Stimulated activated CD4-positive, alpha-beta T cell treated with anti-CD3 and anti-CD28 coated beads, Interleukin-4, amount 100 ng/mL, for 1 hour (primary cell): Measurements from ENCODE around the gene SDC1.
A peak's percentile ranks its signal among the peaks of the same experiment; 100 is the strongest.

Experiments
- DNase-seq: peaks from one replicate; pipeline ENCODE4 v3.0.0-alpha.2; 2020

The SDC1 gene

GRCh38 chr2:20226152-20226545 lies 1.2 kb upstream of the SDC1 start:
- no peak for DNase-seq

- peak; percentile 38 for DNase-seq
Observed at GRCh38 chr2:20225294-20226151, 593 bp upstream of the SDC1 start.

- DNase-seq = no peak
Observed at GRCh38 chr2:20224164-20224715, 690 bp downstream of the SDC1 start.

GRCh38 chr2:20223407-20224163 lies 1.3 kb downstream of the SDC1 start:
- DNase-seq = peak; percentile 10

GRCh38 chr2:20222769-20223406 lies 2.0 kb downstream of the SDC1 start:
- DNase-seq = no peak

- DNase-seq = no peak
Observed at GRCh38 chr2:20222014-20222768, 2.7 kb downstream of the SDC1 start.

- no peak for DNase-seq
Observed at GRCh38 chr2:20221555-20221973, 3.4 kb downstream of the SDC1 start.

GRCh38 chr2:20220806-20221554 lies 4.0 kb downstream of the SDC1 start:
- no peak for DNase-seq

- DNase-seq = no peak
Observed at GRCh38 chr2:20219763-20220380, 5.1 kb downstream of the SDC1 start.

GRCh38 chr2:20218331-20219320 lies 6.3 kb downstream of the SDC1 start:
- DNase-seq = no peak

GRCh38 chr2:20217041-20217970 lies 7.6 kb downstream of the SDC1 start:
- no peak for DNase-seq

GRCh38 chr2:20216130-20217025 lies 8.6 kb downstream of the SDC1 start:
- no peak for DNase-seq

- no peak for DNase-seq
Observed at GRCh38 chr2:20215183-20216040, 9.5 kb downstream of the SDC1 start.

- no peak for DNase-seq
Observed at GRCh38 chr2:20214566-20215182, 10.3 kb downstream of the SDC1 start.

- DNase-seq = no peak
Observed at GRCh38 chr2:20213651-20214565, 11.0 kb downstream of the SDC1 start.
